Liver (tissue), 3 donors: ENCODE measurements around the gene SUGCT.

ENCODE experiments used
- CTCF ChIP-seq: fragments of 150-350 bp; IDR thresholded peaks from 2 replicates; pipeline ENCODE4 v1.5.1; 2017; ENCODE audit warnings: improper control_type of control experiment, low read depth, low read length; ENCODE audit not compliant: missing input control
- RAD21 ChIP-seq, 2 donors: IDR thresholded peaks; 2 replicates each; pipeline ENCODE4 v1.6.1; 2016; ENCODE audit warnings: antibody characterized with exemption in 2 of 2, mild to moderate bottlenecking in 2 of 2
- REST ChIP-seq: IDR thresholded peaks from 2 replicates; pipeline ENCODE4 v1.6.1; 2016; ENCODE audit warnings: antibody characterized with exemption, mild to moderate bottlenecking
- YY1 ChIP-seq: IDR thresholded peaks from 2 replicates; pipeline ENCODE4 v1.6.1; 2016; ENCODE audit warnings: antibody characterized with exemption, mild to moderate bottlenecking
- donor health status: healthy.
- donor health status: healthy.

GRCh38 chr7:40800771-40801170, 666.0 kb downstream of the SUGCT start:
- TF ChIP-seq RAD21 (IDR thresholded peaks at IDR 0.05) (no peak), CTCF (no peak), REST (no peak), YY1 (no peak)
